Stimulated activated naive CD4-positive, alpha-beta T cell (primary cell): ENCODE data around the gene FOLH1.
"Not testable (repeated sequence)": the region's sequence is repeated elsewhere in the genome, so short reads cannot be mapped to it uniquely, and the experiment has no call there.

Experiments
- DNase-seq, 6 experiments: peaks; one replicate each; lab custom pipeline; 2025; lab: John Stamatoyannopoulos, UW

Gene FOLH1

DNA sequence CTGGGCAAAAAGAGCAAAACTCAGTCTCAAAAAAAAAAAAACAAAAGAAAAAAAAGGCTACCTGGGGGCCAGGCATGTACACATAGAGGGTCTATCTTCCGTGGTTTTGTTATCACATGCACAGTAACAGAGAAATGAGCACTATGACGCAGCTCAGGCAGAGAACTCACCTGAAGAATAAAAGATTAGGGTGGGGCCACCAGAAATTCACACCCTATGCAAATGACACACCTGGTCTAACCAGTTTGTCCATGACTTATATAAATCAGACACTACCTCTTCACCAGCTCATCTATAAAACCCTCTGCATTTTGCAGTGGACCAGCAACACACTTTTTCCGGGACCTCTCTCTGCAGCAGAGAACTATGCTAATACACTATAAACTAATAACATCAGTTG, 30.5 kb downstream of the FOLH1 start:
- DNase-seq, result not testable (repeated sequence)

DNA sequence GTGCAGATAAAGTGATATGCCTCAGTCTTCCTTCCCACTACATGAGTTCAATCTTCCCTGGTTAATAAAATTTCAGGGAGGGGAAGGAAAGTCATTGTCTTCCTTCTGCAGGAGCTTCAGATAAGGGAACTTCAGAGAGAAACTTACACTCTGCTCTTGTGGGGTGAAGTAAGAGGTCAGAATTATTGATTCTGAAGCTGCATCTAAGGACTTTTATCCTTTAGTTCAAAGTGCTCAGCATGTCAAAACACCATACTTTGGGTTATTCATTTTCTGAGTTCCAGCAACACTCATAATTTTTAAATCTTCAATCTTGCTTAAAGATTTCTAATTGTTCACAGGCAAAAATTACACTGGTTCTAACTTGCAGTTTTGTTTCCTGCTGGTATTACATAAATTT, 33.0 kb downstream of the FOLH1 start:
- DNase-seq, result not testable (repeated sequence)

DNA sequence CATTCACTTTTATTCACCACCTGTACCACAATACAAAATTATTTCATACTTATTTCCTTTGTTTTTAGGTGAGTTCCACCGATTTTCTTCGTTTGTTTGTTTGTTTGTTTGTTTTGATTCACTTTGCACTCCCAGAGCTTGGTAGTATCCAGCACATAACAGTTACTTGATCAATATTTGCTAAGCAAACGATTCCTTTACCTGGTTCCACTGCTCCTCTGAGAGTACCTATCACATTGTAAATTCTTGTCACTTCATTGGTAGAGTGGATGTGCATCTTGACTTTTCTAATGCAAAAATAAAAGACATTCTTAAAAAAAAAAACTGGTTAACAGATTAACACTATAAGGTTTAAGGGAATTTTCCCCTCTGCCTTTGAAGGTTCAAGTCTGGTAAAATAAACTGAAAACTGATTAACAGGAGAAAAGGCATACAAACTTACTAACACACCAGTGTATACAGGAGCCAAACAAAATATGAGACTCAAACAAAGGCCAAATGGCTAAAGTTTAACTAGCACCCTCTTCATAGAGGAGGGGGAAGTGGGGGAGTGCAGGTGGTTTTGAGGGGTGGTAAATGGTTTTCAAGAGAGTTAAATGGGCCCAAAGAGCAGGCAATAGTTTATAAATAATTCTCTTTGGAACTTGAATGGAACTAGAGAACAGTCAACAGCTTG, 33.6 kb downstream of the FOLH1 start:
- not testable (repeated sequence) for DNase-seq

DNA sequence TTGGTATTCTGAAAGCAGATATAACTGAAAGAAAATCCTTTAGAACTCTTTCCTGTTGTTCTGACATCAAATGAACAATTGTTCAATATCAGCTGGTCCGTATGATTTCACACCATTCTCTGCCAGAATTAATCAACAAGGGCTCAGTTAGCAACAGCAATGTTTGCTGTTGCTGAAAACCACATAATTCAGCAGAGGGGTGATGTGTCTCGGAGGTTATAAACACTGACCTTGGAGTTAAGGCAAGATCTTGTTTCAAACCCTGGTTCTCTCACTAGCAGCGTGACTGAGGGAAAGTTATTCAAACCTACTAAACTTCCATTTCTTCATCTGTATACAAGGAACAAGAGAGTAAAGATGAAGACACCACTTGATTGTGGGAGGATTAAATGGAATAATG, 36.8 kb downstream of the FOLH1 start:
- DNase-seq, result not testable (repeated sequence)

GRCh38 chr11:49169579-49169978, 38.8 kb downstream of the FOLH1 start:
- not testable (repeated sequence) for DNase-seq

DNA sequence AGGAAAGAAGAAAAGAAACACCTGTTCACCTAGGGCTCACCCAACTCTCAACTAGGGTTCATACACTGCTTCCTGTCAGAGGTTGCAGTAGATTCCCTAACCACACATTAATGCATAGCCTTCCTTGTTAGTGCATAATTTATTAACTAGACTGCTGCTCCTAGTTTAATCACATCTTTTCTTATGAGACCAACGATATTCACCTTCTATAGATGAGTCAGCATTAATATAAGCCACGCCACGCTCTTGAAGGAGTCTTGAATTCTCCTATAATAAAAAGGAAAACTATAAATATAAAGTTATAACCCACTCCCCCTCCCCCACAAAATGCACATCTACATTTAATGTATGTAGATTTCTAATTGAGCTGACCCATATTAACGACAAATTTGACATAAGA, 39.4 kb downstream of the FOLH1 start:
- not testable (repeated sequence) for DNase-seq

GRCh38 chr11:49151211-49151610, 57.2 kb downstream of the FOLH1 start:
- no peak for DNase-seq

- DNase-seq, result not testable (repeated sequence)
Observed at GRCh38 chr11:49102356-49102755, 106.0 kb downstream of the FOLH1 start.
